Activated gamma-delta T cell treated with anti-CD3 and anti-CD28 coated beads, Interleukin-2, amount 50 U/mL, for 16 hours (primary cell): ENCODE measurements around the gene MALL.
"Not testable (repeated sequence)": the region's sequence is repeated elsewhere in the genome, so short reads cannot be mapped to it uniquely, and the experiment has no call there.

ENCODE experiments used
- DNase-seq: peaks from one replicate; pipeline ENCODE4 v3.0.0-alpha.2; 2020; ENCODE audit warnings: low read depth

Gene MALL

GRCh38 chr2:110120171-110121051 is 4.8 kb upstream of the MALL start:
- no peak for DNase-seq

DNA sequence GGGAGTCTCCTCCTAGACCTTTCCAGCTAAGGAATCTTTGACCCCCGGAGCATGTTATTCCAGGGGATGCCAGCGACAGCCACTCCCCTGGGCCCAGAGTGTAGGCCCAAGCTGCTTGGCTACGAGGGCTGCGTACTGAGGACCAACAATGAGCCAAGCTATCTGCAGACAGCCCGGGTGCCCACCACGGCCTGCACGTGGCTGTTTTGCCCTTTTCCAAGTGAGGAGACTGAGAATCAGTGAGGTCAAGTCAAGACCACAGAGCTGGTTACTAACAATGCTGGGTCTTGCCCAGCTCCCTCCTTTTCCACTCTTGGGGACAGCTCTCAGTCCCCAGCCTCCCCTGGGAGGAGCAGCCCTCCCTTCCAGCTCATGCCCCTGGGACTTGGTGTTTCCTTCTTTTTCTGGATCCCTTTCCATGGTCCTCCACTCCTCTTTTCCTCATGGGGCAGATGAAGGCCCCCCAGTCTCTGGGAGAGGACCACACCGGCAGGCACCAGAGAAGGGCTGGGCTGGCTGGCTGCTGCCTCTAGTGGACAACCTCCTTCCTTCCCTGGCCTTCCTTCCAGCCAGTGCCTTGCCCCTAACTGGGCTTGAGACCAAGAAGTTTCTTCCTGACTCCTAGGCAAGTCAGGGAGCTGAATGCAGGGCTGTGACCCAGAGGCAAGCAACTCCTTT is 550 bp upstream of the MALL start:
- no peak for DNase-seq

DNA sequence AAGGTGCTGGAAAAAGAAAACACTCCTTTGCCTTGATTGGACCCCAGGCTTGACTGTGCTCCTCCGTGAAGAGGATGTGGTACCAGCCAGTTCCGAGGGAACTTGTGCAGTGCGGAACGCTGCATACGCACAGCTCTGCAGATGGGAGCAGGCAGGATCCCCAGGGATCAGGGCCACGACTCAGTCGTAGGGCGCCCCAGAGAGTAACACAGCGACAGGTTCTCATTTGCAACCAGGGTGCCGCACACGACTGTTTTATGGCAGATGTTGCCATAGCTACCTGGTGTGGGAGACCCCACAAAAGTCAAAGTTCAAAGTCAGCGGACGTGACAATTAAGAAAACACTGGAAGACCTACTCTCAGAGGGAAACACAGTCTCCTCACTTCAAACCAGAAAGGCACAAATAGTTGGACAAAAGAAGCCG is 779 bp downstream of the MALL start:
- DNase-seq, result no peak

DNA sequence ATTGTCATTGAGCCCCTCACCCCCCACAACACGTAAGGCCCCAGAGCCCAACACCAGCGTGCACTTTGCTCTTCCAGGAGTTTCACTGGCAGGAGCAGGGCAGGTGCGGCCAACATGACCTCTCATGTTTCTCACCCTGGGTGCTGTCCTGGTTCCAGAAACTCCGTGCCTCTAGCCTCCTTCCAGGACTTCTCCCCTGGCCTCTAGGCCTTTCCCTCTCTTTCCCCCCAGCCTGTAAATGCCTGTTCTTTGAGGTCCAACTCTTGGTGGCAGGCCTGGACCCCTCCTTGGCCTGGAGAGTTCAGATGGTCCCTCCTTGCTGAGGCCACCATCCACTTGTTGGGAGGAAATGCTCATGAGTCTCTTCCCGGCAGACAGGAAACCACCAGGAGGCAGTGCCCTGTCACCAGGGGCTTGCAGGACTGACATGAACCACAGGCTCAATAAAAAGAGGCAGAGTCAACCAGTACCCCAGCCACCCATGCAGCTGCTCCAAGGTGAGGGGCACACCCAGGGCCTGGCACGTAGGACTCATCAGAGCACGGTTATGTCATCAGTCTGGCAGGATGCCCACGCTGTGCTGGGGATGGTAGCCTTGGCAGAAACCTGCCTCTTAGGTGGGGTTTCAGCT is 1.5 kb downstream of the MALL start:
- no peak for DNase-seq

GRCh38 chr2:110108291-110108690 is 7.3 kb downstream of the MALL start:
- DNase-seq, result not testable (repeated sequence)

DNA sequence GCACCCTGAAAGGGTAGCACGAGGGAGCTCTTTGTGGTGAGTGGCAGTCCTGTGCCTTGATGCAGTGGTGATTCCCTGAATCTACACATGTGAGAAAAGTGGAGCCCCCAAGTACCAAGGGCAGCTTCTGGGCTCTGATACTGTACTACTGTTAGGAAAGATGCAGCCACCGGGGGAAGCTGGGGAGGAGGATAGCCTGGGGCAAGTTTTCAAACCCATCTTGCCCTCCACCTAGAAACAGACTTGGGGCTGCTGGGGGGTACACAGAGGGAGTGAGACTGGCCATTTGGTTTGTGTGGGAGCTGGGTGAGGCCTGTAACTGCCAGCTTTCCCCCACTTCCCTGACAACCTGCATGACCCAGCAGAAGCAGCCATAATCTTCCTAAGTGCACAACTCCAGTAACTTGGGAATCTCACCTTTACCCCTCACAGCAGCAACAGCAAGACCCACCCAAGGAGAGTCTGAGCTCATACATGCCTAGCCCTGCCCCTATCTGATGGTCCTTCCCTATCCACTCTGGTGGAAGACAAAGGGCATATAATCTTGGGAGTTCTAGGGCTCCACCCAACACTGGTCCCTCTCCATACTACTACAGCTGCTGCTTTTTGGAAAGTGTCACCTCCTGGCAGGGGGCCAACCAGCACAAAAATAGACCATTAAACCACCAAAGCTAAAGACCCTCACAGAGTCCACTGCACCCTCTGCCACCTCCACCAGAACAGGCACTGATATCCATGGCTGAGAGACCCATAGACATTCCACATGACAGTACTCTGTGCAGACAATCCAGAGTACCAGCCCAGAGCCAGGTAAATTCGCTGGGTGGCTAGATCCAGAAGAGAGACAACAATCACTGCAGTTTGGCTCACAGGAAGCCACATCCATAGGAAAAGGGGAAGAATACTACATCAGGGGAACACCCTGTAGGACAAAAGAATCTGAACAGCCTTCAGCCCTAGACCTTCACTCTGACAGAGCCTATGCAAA is 8.2 kb downstream of the MALL start:
- no peak for DNase-seq

GRCh38 chr2:110106642-110107041 is 9.0 kb downstream of the MALL start:
- DNase-seq, result no peak

DNA sequence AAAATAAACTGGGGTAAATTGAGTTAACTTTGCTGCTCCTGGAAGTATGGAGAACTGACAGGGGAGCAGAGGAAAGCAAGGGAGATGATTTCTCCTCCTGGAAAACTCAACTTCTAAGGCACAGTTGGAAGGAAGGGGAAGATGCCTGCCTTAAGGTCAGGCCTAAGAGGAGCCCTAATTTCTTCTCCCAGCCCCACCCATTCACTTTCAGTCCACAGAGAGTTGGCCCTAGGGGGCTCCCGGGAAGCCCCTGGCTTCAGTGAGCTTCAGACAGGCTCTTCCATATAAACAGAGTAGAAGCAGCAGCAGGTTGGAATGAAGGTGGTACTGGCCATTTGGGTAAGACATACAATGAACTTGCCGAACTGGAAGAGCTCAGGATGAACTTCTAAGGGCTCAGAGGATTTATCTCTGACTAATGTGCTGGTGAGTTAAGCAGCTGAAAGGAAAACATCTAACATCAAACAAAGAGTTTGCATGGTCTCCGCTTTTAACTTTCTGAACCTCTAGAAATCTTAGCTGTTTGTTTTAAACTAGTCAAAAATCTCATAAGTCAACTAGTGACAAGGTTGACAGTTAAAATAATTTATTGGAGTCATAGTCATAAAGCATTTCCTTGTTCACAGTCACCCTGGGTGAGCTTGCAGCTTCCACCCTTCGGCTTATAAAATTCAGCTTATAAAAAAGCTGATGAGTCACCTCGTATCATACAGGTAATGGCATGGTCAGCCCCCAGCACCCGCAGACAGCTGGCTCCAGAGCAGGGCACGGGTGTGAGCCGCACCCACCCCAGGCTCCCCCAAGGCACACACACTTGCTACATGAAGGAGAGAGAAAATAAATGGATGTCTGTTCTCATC is 9.8 kb downstream of the MALL start:
- DNase-seq, result no peak

DNA sequence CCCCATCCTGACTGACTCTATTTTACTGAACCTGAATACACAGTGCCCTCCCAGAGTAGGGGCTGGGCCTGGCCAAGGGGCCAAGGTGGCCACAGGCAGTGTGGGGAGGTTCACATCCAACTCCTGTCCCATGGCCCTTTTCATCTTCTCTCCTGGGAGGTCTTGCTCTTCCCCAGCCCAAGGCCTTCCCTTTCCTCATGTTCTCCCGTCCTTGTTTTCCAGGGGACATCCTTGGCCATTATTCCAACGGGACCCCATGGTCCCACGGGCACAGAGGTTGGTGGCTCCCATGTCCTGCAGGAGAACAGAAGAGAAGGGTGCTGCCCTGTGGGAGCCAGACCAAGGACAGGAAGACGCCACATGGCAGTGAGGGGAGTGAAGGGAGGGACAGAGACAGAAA is 10.4 kb downstream of the MALL start:
- no peak for DNase-seq

GRCh38 chr2:110104025-110104771 is 11.4 kb downstream of the MALL start:
- no peak for DNase-seq

DNA sequence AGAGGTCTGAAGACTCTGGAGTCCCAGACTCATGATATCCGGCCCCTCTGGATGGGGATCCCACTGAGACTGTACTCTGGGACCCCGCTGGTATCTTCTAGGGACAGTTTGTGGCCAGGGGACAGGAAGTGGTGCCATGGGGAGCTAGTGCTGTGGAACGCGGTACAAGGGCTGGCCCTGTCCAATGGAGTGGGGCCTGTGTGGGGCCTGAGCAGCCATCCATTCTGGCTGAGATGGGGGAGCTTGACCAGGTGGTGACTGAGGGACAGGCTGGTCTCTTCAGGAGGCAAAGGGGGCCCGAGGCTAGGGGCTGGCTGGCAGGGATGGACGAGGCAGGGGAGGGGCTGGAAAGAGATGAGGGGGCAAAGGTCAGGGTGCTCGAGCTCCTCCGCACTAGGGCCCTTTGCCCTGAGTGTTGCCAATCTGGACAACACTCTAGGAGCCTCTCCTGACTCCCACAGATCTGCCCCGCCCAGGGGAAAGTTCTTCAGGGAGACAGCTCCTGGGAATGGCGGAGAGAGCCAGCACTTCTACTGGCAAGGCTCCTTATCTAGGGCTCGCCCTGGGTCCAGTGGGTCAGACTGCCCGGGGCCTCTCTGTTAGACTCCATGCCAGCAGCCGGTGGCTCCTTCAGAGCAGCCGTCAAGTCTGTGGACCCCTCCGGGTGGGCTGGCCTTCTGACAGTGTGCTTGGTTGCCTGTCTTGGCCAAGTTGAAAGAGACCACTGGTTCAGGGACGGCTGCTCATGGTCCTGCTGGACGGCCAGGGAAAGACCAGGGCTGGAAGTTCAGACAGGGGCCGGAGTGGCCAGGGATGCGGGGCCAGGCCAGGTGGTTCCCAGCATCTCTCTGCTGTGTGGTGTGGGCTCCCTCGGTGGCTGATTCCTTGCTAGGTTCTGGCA is 12.3 kb downstream of the MALL start:
- no peak for DNase-seq

- no peak for DNase-seq
These were observed 13.5 kb downstream of the MALL start for GRCh38 chr2:110101901-110102803.

- DNase-seq, result no peak
These were observed 14.3 kb downstream of the MALL start for GRCh38 chr2:110101280-110101844.

DNA sequence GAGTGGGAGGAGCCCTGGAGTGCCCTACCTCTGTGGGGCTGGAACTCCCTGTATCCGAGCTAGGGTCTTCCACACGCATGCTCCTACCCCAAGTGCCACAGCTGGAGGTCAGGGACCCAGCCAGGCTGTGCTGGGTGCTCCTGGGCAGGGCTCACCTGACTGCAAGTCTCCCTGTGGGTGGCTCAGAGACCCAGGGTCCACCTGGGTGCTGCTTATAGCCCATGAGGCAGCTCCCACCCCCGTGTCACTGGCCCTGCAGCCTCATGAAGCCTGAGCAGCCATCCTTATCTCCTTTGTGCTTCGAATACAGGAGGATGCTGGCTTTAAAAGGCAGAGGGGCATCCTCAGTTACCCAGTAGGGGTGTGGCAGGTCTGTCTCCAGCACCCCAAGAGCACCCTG is 14.7 kb downstream of the MALL start:
- DNase-seq, result not testable (repeated sequence)

DNA sequence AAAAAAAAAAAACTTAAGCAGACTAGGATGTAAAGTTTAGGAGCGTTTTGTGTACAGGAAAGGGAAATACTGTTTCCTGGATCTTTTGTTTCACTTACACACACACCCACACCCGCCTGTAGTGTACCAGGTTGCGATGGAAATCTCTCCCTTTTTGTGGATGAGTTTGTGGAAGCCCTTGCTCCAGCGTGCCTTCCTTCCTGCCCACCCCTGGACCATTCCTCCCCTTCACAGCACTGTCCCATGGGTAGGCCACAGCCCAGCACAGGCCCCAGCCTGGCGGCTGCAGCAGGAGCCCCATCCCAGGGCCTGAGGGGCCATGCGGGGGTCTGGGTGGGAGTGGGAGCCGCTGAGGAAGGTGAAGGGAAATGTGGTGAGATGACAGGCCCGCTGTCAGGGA is 15.1 kb downstream of the MALL start:
- DNase-seq, result no peak

- DNase-seq, result no peak
These were observed 16.0 kb downstream of the MALL start for GRCh38 chr2:110099471-110100225.

GRCh38 chr2:110099038-110099425 is 16.6 kb downstream of the MALL start:
- no peak for DNase-seq
